Lower lobe of right lung (tissue), 2 donors: ENCODE results near the gene PPP3CB. TPM values are rescaled to one million over a fixed set of nuclear protein-coding genes. Genes with fewer than 3 reads are reported as not detected.

Experiments used
- ATAC-seq, 2 donors: fragments of 200-7000 bp; cut with Tn5 transposase; one replicate each; pipeline ENCODE4 v1.9.1; 2020 to 2022; ENCODE audit warnings: mild to moderate bottlenecking in 2 of 2, moderate library complexity in 2 of 2
- DNase-seq: peaks from one replicate; pipeline ENCODE4 v3.0.0-alpha.2; 2020
- H3K27ac ChIP-seq: fragments of 200-600 bp; one replicate; pipeline ENCODE4 v1.8.0; 2022
- H3K27me3 ChIP-seq: fragments of 200-600 bp; one replicate; pipeline ENCODE4 v1.8.0; 2022; ENCODE audit warnings: low read depth
- H3K36me3 ChIP-seq: fragments of 200-600 bp; one replicate; pipeline ENCODE4 v1.8.0; 2022; ENCODE audit warnings: mild to moderate bottlenecking
- H3K4me1 ChIP-seq: fragments of 200-600 bp; one replicate; pipeline ENCODE4 v1.8.0; 2022
- H3K4me3 ChIP-seq: fragments of 200-600 bp; one replicate; pipeline ENCODE4 v1.8.0; 2022; ENCODE audit warnings: mild to moderate bottlenecking
- H3K9me3 ChIP-seq: fragments of 200-600 bp; one replicate; pipeline ENCODE4 v1.8.0; 2022
- CTCF ChIP-seq: fragments of 200-600 bp; IDR thresholded peaks from one replicate; pipeline ENCODE4 v1.8.0; 2022; ENCODE audit warnings: antibody characterized with exemption, mild to moderate bottlenecking
- intact Hi-C: fragments of 100-400 bp; cut with DNase I; formaldehyde crosslinking; loops from one replicate; pipeline ENCODE4 v1.11.0; 2022
- total RNA-seq: library from RNA; stranded (reverse); fragmentation: NEBNext Ultra II Directional; extraction: Animal tissue kit (Norgen Biotek cat#: 25700); gene quantifications from one replicate; pipeline ENCODE4 v1.2.1, GENCODE V29; 2021
- donor health status: DM: no; HTN: yes; CAD: no; lungs with severe emphysema.

The PPP3CB gene
- total RNA-seq, 1 donor from 2014 or later: 41.3 TPM

DNA sequence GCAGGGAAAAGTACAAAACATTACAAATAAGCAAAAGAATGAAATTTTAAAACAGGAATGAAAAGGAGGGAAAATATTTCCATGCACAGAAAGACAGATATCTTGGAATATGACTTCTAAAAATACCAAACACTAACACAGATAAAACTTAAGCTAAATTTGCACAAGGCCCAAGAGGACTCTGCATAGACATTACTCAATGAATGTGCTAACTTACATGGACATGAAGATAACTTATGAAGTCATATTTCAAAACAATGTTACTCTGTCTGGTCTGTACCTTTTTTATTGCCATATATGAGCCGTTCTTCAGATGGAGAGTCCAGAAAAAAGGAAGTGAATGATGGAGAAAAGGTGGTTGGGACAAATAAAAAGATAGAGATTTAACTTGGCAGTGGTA lies 47.4 kb downstream of the PPP3CB start:
- H3K36me3 ChIP-seq: peaks cover 58% of the 10 kb centered on the region

DNA sequence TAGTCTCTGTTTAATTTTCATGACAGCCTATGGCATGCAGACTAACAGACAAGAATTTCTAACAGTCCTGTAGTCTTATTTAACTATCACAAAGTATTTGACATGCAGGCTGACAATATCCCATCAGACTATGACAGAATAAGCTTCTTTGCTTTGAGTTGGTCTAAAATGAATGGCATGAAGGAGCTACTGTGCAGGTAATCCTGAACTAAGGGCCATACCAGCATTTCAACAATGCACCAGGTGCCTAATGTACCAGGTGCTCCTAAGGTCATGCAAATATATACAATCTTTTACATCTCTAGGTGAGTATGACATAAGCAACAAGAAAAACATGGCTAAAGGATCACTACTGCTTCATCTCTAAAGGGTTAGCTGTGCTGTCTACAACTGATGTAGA lies 48.9 kb downstream of the PPP3CB start:
- ATAC-seq (no peak), DNase-seq (no peak)
- Histone ChIP-seq H3K4me3 (no peak overlapping the region), H3K4me1 (no peaks in the 10 kb centered on the region), H3K9me3 (no peaks in the 10 kb centered on the region), H3K36me3 (peaks cover 49% of the 10 kb centered on the region), H3K27ac (no peak overlapping the region), H3K27me3 (no peaks in the 10 kb centered on the region)
- intact Hi-C loops: no loop called here
- no peak for TF ChIP-seq CTCF

More for the DNA sequence above, 47.4 kb downstream of the PPP3CB start:
- DNase-seq (no peak), ATAC-seq (no peak)
- H3K9me3 ChIP-seq: no peaks in the 10 kb centered on the region
- intact Hi-C loops: no loop called here
- no peaks in the 10 kb centered on the region for H3K4me1 ChIP-seq
- no peak overlapping the region for H3K4me3 ChIP-seq
- no peaks in the 10 kb centered on the region for H3K27me3 ChIP-seq
- TF ChIP-seq CTCF: no peak
- no peak overlapping the region for H3K27ac ChIP-seq

GRCh38 chr10:73444457-73444856 lies 51.4 kb downstream of the PPP3CB start:
- TF ChIP-seq CTCF: no peak
- no peaks in the 10 kb centered on the region for H3K27me3 ChIP-seq
- no peak for ATAC-seq
- H3K9me3 ChIP-seq: no peaks in the 10 kb centered on the region
- DNase-seq: no peak
- intact Hi-C loops: no loop called here
- H3K27ac ChIP-seq: no peak overlapping the region
- H3K4me3 ChIP-seq: no peak overlapping the region
- H3K36me3 ChIP-seq: peaks cover 64% of the 10 kb centered on the region
- H3K4me1 ChIP-seq: no peaks in the 10 kb centered on the region

DNA sequence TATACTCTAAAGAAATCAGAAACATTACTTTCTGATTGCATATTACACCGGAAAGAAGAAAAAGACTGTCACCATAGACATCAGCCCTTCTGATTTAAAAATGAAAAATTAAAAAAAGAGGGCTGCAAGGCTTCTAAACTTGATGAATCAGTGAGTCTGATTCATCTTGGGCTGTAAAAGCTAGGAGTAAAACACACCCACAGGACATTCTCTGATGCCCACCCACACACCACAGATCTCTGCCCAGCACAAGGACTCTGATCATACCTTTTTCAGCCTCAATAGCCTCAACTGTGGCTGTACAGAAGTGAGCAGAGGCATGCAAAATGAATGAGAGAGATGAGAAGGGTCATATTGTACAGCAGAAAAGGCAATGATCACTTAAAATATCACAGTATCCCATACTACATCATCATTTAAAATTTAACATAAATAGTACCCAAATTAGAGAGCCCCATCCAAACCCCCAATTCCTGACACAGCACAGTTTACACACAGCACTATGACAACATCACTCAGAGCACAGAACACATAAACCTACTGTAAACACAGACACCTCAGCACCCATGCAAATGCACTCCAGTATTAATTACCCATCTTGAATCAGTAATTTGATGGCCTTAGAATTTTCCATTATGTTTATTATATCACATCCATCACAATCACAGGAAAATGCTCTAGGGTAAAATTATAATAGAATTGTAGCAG lies 56.1 kb downstream of the PPP3CB start:
- TF ChIP-seq CTCF: no peak
- ATAC-seq: no peak
- intact Hi-C loops: no loop called here
- no peaks in the 10 kb centered on the region for H3K27me3 ChIP-seq
- no peaks in the 10 kb centered on the region for H3K4me1 ChIP-seq
- no peak for DNase-seq
- H3K27ac ChIP-seq: no peak overlapping the region
- no peaks in the 10 kb centered on the region for H3K9me3 ChIP-seq
- H3K36me3 ChIP-seq: peaks cover 65% of the 10 kb centered on the region
- H3K4me3 ChIP-seq: no peak overlapping the region

GRCh38 chr10:73439055-73439454 lies 56.8 kb downstream of the PPP3CB start:
- DNase-seq (no peak), ATAC-seq (no peak)
- TF ChIP-seq CTCF: no peak
- Histone ChIP-seq H3K36me3 (peaks cover 58% of the 10 kb centered on the region), H3K4me3 (no peak overlapping the region), H3K9me3 (no peaks in the 10 kb centered on the region), H3K27me3 (no peaks in the 10 kb centered on the region), H3K4me1 (no peaks in the 10 kb centered on the region), H3K27ac (no peak overlapping the region)
- intact Hi-C loops: no loop called here
